Fibroblast of the conjunctiva (primary cell): Measurements from ENCODE around the gene TIRAP.
A peak's percentile ranks its signal among the peaks of the same experiment; 100 is the strongest.
"Not testable (repeated sequence)": the region's sequence is repeated elsewhere in the genome, so short reads cannot be mapped to it uniquely, and the experiment has no call there.

ENCODE experiments used
- DNase-seq: peaks from one replicate; pipeline ENCODE4 v3.0.0-alpha.2; 2010; ENCODE audit warnings: low read depth

Gene TIRAP

GRCh38 chr11:126288237-126288636 is 5.3 kb downstream of the TIRAP start:
- DNase-seq: no peak

GRCh38 chr11:126290887-126291286 is 8.0 kb downstream of the TIRAP start:
- DNase-seq: no peak

DNA sequence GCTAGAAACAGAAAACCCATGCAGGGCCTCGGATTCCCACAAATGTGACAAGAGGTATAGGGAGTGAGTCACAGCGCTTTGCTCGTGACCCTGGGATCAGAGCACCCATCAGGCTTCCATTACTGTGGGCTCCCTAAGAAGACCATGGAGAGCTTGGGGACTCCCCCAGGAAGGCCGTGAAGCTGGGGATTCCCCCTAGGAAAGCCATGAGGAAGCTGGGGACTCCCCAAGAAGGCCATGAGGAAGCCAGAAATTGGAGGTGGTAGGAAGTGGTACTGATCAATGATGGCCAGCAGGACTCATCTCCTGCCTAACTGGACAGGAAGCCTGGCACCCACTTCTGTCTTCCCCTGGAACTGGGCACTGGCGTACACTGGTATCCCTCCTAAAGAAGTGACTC is 10.8 kb downstream of the TIRAP start:
- DNase-seq: no peak

DNA sequence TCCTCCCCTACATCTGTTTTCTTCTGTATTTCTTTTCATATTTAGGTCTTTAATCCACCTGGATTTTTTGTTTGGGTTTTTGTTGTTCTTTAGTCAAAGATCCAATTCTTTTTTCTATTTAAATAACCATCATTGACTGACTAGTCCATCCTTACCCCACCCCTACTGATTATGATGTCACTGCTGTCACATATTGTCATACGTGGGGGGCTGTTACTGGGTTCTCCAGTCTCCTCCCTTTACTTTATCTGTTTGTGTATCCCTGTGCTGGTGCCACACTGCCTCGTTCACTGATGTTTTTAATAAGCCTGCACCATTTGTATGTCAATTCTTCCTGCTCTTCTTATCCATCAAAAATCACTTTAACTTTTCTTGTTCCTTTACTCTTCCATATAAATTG is 14.1 kb downstream of the TIRAP start:
- no peak for DNase-seq

DNA sequence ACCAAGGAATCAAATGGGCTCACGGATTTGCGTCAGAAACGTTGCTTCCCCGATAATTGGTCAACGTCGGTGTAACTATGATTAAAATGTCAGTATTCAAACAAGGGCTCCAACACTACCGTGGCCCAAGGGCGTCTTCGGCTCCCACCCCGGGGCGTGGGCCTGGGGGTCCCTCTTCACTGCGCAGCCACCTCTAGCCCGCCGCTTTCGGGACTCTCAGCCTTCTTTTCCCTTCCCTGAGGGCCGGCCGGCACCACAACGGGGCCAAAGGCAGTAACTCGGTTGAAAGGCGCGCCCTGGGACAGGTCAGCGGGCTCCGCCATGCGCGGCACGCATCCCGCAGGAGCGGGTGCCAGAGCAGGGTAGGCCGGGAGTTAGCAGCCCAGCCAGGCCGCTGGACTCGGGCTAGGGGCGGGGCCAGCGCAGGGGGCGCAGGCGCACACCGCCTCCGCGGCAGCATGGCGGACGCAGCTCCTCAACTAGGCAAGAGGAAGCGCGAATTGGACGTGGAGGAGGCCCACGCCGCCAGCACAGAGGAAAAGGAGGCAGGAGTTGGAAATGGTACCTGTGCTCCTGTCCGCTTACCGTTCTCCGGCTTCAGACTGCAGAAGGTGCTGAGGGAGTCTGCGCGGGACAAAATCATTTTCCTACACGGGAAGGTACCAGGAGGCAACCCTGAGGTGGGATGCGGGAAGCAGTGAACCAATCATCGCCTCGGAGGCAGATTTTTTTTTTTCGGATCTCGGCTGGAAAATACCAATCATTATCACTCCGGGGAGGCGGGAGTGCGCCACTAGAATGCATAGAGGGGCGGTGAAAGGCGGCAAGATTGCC is 20.9 kb downstream of the TIRAP start, which contains the start of gene DCPS:
Gene DCPS (plus strand): TSS at position 438 of the 834 bp plus-strand sequence. CDS start 21 bp downstream, at position 459.
- DNase-seq: peak; percentile 80

GRCh38 chr11:126304457-126305075 is 21.7 kb downstream of the TIRAP start:
- no peak for DNase-seq

DNA sequence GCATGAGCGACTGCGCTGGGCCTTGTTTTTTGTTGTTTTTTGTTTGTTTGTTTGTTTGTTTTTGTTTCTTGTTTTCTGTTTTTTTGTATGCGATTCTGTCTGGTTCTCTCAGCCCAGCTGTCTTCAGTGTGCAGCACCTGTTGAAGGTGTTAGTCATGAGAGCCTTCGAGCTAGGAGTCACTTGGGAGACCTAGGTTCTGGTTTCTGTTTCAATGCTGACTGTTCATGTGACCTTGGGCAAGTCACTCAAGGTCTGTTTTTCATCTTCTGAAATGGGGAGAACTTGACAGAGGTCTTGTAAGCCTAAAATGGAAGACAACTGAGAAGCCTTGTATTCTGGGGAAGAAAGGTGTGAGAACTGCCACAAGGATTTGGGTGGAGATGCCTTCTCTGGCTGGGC is 22.8 kb downstream of the TIRAP start:
- no peak for DNase-seq

DNA sequence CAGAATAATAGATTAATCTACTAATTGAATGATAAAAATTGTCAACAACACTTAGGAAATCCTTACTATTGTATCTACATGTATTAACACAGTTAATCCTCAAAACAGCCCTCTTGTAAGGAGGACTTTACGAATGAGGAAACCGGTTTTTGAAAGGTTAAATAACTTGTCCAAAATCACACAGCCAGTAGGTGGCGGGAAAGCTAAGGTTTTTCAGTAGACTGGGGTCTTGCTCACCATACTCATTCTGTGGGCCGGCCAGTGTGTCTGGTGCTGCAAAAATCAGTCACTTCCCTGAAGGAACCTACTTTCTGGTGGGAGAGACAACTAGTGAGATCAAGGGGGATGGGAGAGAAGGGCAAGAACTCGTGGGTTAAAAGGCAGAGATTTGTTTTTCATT is 24.8 kb downstream of the TIRAP start:
- DNase-seq: peak; percentile 28

GRCh38 chr11:126308271-126308671 is 25.4 kb downstream of the TIRAP start:
- no peak for DNase-seq

DNA sequence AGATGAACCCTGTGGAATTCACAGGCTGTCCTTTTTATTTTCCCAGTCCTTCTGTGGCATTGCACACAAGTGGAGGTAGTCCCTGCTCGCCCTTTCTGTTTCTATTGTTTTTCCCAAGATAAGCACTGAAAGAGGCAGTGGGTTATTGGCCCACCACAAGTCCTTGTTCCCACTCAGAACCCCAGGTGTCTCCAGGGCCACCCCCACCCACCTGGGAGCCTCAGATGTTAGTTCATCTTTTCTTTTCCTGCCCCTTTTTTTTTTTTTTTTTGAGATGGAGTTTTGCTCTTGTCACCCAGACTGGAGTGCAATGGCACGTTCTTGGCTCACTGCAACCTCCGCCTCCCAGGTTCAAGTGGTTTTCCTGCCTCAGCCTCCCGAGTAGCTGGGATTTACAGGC is 25.9 kb downstream of the TIRAP start:
- DNase-seq: not testable (repeated sequence)

DNA sequence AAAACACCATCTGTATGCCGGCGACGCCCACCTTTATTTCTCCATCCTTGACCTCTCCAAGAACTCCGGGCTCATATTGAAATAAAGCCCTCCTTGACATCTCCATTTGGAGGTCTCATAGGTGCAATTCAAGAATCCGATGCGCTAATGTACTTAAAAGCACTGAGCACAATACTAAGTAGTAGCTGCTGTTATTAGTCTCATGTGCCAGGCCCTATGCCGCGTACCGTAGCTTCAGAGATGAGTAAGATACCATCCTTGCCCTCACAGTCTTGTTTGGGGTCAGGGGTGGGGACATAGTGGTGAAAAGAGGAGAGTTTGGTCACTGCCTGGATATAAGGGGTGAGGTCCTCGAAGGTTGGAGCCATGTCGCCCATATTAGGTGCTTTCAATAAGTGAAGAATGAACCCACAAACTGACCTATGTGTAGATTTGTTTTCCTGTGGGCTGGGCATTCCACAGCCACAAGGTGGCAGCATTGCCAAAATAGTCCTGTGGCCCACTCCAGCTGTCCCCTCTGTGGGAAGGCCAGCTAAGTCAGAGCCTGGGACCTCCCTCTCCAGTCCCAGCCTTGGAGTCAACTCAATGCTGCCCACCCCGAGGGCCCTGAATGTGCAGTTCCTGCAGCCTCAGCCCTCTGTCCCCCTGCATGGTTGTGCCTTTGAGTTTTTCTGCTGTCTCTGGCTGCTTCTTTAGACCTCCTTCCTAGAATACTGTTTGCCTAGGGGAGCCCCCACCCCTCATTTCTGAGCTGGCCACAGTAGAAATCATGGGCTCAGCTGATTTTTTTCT is 27.5 kb downstream of the TIRAP start:
- DNase-seq: peak; percentile 51

GRCh38 chr11:126310992-126311310 is 28.1 kb downstream of the TIRAP start:
- DNase-seq: no peak

DNA sequence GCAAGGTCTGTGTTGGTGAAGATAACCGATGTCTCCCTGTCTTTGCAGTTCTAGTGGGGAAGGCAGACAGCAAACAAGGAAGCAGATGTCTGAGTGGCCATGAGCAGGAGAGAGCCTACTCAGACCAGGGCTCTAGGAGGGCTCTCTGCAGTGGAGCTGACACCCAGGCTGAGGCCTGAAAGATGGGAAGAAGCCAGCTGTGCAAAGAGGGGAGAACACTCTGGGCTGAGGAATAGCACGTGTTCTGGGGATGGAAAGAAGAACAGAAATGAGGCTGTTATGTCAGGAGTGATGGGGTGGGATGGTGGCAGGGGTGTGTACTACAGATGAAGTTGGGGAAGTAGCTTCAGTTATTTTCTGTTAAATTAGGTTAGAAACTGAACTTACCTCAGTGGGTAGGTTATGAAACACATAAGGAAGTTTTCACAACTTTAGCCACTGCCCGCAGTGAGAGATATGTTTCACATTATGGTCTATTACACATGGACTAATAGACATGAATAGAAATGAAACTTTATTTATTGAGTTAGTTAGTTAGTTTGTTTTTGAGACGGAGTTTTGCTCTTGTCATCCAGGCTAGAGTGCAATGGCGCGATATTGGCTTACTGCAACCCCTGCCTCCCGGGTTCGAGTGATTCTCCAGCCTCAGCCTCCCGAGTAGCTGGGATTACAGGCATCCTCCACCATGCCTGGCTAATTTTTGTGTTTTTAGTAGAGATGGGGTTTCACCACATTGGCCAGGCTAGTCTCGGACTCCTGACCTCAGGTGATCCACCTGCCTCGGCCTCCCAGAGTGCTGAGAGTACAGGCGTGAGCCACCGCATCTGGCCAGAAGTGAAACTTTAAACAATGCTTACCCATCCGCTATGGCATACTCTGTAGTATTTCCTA is 28.8 kb downstream of the TIRAP start:
- DNase-seq: no peak

- no peak for DNase-seq
Measured at GRCh38 chr11:126312961-126313360, 30.1 kb downstream of the TIRAP start.

DNA sequence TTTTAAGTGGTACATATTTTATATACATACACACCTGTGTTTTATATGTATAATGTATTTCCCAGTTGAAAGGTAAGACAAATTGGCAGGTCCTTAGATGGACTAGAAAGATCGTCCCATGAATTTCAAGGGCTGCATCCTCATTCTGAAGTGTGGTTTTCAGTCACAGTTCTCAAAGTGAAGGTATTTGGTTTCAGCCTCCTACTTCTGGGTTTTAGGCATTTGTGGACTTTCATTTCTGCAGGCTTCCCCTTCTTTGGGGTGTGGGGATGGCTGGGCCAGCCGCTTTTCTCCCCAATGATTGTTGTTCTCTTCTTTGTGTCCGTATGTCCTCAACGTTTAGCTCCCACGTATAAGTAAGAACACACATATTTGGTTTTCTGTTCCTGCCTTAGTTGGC is 30.9 kb downstream of the TIRAP start:
- no peak for DNase-seq

- DNase-seq: no peak
Measured at GRCh38 chr11:126317432-126317755, 34.5 kb downstream of the TIRAP start.

DNA sequence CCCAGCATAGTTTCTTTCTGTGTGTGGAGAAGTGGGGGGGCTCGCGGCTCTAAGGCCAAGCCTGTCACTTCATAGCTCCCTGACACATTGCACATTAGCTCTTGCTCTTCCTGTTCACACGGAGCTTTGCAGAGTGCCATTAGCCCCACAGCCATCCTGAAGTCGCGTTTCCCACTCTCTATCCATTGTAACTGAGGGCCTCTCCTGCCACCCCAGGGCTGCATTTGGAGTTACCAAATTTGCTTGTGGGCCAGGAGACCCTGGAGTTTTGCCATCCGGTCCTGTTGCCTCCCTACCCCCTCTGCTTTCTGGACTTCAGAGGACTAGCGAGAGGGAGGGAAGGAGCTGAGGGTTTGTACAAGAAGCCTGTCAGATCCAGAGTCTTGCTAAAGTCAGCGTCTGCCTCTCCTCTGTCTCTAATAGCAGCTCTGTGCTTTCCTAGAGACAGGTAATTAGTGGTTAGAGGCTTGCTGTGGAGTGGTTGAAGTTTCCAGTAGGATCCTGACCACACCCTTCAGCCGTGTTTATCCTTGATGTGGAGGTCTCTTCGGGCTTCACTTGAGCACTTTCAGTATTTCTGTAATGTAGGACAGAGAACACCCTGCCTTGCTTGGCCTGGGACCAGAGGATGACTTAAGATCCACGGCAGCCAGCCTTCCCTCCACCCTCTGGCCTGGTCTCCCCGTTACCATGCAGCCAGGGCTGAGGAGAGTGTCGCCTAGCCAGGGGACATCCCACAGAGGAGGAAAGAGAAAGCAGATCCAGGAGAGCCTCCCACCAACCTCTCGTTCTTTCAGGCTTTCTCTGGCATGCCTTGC is 35.1 kb downstream of the TIRAP start:
- DNase-seq: peak; percentile 90

DNA sequence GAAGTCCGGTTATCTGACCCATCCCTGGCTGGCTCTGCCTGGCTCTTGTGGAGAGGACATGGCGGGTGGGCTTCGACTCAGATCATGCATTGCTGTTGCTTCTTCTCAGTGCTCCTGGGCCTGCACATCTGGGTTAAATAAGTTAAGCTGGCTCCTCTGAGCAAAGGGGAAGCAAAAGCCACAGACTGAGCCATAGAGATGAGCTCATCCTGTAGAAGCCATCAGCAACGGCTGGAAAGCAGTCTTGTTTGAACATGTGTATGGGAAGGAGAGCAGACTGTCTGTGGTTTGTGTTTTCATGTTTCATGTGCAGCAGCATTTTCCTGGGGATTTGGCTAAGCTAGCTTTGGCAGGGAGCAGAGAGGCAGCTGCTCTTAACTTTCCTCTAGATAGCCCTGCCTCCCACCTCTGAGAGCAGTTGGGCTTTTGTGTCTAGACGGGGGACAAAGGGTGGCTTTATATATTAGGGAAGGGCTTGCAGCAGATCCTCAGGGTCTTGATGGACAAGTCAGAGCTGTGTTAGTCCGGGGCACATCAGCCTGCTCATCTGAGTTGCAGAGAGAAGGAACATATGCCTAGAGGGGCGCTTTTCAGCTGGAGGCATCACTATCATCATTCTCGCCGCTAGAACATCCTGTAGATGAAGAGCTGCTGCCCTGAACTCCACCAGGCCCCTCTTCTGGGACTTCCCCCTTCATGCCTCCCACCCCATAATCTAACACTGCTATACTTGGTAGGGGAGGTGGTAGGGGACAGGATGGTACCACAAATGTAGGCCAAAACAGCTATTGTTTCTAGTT is 35.9 kb downstream of the TIRAP start:
- DNase-seq: peak; percentile 94

DNA sequence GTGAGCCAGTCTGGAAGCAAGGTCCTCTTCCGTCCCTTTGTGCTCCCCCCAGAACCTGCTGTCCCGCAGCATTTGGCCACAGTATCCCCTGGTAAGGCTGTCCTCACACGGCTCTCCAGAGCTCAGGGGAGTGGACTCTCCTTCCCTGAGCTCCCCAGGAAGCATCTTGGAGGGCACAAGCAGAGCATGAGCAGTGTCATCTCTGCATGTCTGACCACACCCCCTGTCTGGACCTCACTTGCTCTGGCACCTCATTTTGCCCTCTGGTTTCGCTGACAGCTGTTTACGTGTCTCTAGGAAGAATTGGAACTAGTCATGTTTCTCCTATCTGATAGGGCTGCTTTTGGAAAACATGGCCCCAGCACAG is 36.5 kb downstream of the TIRAP start:
- no peak for DNase-seq

DNA sequence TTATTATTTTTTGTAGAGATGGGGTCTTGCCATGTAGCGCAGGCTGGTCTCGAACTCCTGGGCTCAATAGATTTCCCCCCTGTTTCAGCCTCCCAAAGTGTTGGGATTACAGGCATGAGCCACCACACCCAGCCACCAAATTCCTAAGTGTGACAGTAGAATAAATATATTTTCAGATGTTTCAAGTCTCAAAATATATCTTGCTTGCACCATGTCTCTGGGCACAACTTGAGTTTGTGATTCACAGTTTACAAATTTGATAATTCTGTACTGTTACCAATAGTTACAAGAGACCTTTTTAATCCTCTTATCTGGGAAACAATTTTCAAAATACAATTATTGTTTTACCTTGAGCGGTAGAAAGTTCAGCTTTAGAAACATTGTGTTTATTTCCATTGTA is 40.1 kb downstream of the TIRAP start:
- no peak for DNase-seq
